HG02571 (cell line): ENCODE results near the gene LYSMD3.

ENCODE experiments used
- ATAC-seq: cut with Tn5 transposase; IDR thresholded peaks from one replicate; pipeline ENCODE4 v1.9.1; 2021; ENCODE audit warnings: mild to moderate bottlenecking, moderate library complexity; ENCODE audit not compliant: unreplicated experiment

The LYSMD3 gene

GRCh38 chr5:90548069-90548593, 18.7 kb upstream of the LYSMD3 start:
- no peak for ATAC-seq

GRCh38 chr5:90547072-90547536, 17.7 kb upstream of the LYSMD3 start:
- no peak for ATAC-seq

- no peak for ATAC-seq
These were observed 16.9 kb upstream of the LYSMD3 start for GRCh38 chr5:90546216-90546837.

GRCh38 chr5:90545511-90545910, 16.1 kb upstream of the LYSMD3 start:
- no peak for ATAC-seq

GRCh38 chr5:90542827-90543519, 13.6 kb upstream of the LYSMD3 start:
- no peak for ATAC-seq

GRCh38 chr5:90534922-90535321, 5.5 kb upstream of the LYSMD3 start:
- ATAC-seq, result no peak

- ATAC-seq, result no peak
These were observed 4.4 kb upstream of the LYSMD3 start for GRCh38 chr5:90533794-90534193.

GRCh38 chr5:90530736-90531487, 1.5 kb upstream of the LYSMD3 start:
- no peak for ATAC-seq

GRCh38 chr5:90529939-90530677, 724 bp upstream of the LYSMD3 start:
- ATAC-seq, result peak; percentile 52

GRCh38 chr5:90528601-90529193, 687 bp downstream of the LYSMD3 start:
- ATAC-seq, result peak; percentile 1

- ATAC-seq, result no peak
These were observed 10.3 kb downstream of the LYSMD3 start for GRCh38 chr5:90519081-90519480.

GRCh38 chr5:90518661-90519060, 10.7 kb downstream of the LYSMD3 start:
- no peak for ATAC-seq

GRCh38 chr5:90514520-90514919, 14.9 kb downstream of the LYSMD3 start:
- no peak for ATAC-seq

GRCh38 chr5:90510438-90510837, 18.9 kb downstream of the LYSMD3 start:
- ATAC-seq, result no peak

- ATAC-seq, result no peak
These were observed 23.2 kb downstream of the LYSMD3 start for GRCh38 chr5:90506221-90506620.

GRCh38 chr5:90504743-90505142, 24.6 kb downstream of the LYSMD3 start:
- no peak for ATAC-seq

GRCh38 chr5:90503596-90503995, 25.8 kb downstream of the LYSMD3 start:
- ATAC-seq, result no peak

GRCh38 chr5:90495146-90495545, 34.2 kb downstream of the LYSMD3 start:
- ATAC-seq, result no peak

GRCh38 chr5:90494043-90494442, 35.3 kb downstream of the LYSMD3 start:
- ATAC-seq, result no peak

- ATAC-seq, result no peak
These were observed 40.6 kb downstream of the LYSMD3 start for GRCh38 chr5:90488791-90489190.

- ATAC-seq, result no peak
These were observed 44.8 kb downstream of the LYSMD3 start for GRCh38 chr5:90484540-90484939.
